HEK293T (cell line): ENCODE results near the gene YBEY.

Source experiments
- ARNT ChIP-seq: fragments of 450-650 bp; IDR thresholded peaks from 2 replicates; pipeline ENCODE4 v1.6.1; 2017; ENCODE audit warnings: mild to moderate bottlenecking
- CTBP1 ChIP-seq: fragments of 450-650 bp; IDR thresholded peaks from 2 replicates; pipeline ENCODE4 v1.6.1; 2016; ENCODE audit warnings: borderline replicate concordance
- FOXA1 ChIP-seq: fragments of 450-650 bp; IDR thresholded peaks from 2 replicates; pipeline ENCODE4 v1.6.1; 2016; ENCODE audit warnings: mild to moderate bottlenecking
- FOXK2 ChIP-seq: fragments of 450-650 bp; IDR thresholded peaks from 2 replicates; pipeline ENCODE4 v1.6.1; 2016; ENCODE audit warnings: mild to moderate bottlenecking
- FOXM1 ChIP-seq: fragments of 450-650 bp; IDR thresholded peaks from 2 replicates; pipeline ENCODE4 v1.6.1; 2017; ENCODE audit warnings: mild to moderate bottlenecking, borderline replicate concordance
- HDGF ChIP-seq: fragments of 450-650 bp; IDR thresholded peaks from 2 replicates; pipeline ENCODE4 v1.6.1; 2017; ENCODE audit warnings: antibody characterized with exemption, borderline replicate concordance
- L3MBTL2 ChIP-seq: fragments of 450-650 bp; conservative IDR thresholded peaks from 2 replicates; pipeline ENCODE4 v1.6.1; 2016; ENCODE audit warnings: mild to moderate bottlenecking
- LEF1 ChIP-seq: fragments of 450-650 bp; IDR thresholded peaks from 2 replicates; pipeline ENCODE4 v1.6.1; 2017; ENCODE audit warnings: mild to moderate bottlenecking, borderline replicate concordance
- SP1 ChIP-seq: fragments of 450-650 bp; IDR thresholded peaks from 2 replicates; pipeline ENCODE4 v1.6.1; 2017
- SUZ12 ChIP-seq: fragments of 450-650 bp; IDR thresholded peaks from 2 replicates; pipeline ENCODE4 v1.6.1; 2016; ENCODE audit warnings: mild to moderate bottlenecking
- ZNF384 ChIP-seq: fragments of 450-650 bp; IDR thresholded peaks from 2 replicates; pipeline ENCODE4 v1.6.1; 2016

GRCh38 chr21:46326110-46326703 is 40.1 kb downstream of the YBEY start:
- TF ChIP-seq SUZ12, result no peak
- TF ChIP-seq FOXK2, result no peak
- no peak for TF ChIP-seq FOXA1
- no peak for TF ChIP-seq CTBP1
- no peak for TF ChIP-seq L3MBTL2
- TF ChIP-seq HDGF, result no peak
- no peak for TF ChIP-seq SP1
- TF ChIP-seq FOXM1, result no peak
- no peak for TF ChIP-seq ARNT
- TF ChIP-seq LEF1, result no peak
- TF ChIP-seq ZNF384, result no peak
